ENCODE data around the gene CST9.

The CST9 gene

GRCh38 chr20:23605867-23606651 is at the start of gene CST9:
TSS of gene CST9 (minus strand) at chr20:23605917. CDS start at chr20:23605864, 53 bp downstream.
- no peak for FAIRE-seq

- FAIRE-seq, result no peak
Observed at GRCh38 chr20:23654717-23655116, 49.0 kb upstream of the CST9 start.

- FAIRE-seq, result no peak
Observed at GRCh38 chr20:23654000-23654399, 48.3 kb upstream of the CST9 start.

GRCh38 chr20:23653400-23653938 is 47.8 kb upstream of the CST9 start:
- FAIRE-seq, result no peak

- FAIRE-seq, result no peak
Observed at GRCh38 chr20:23652926-23653325, 47.2 kb upstream of the CST9 start.

- no peak for FAIRE-seq
Observed at GRCh38 chr20:23652371-23652770, 46.7 kb upstream of the CST9 start.

- no peak for FAIRE-seq
Observed at GRCh38 chr20:23651117-23651516, 45.4 kb upstream of the CST9 start.

- no peak for FAIRE-seq
Observed at GRCh38 chr20:23649830-23650417, 44.2 kb upstream of the CST9 start.

GRCh38 chr20:23649242-23649641 is 43.5 kb upstream of the CST9 start:
- FAIRE-seq, result no peak

- FAIRE-seq, result no peak
Observed at GRCh38 chr20:23647346-23647745, 41.6 kb upstream of the CST9 start.

GRCh38 chr20:23646106-23646873 is 40.6 kb upstream of the CST9 start:
- FAIRE-seq, result no peak

GRCh38 chr20:23645575-23645974 is 39.9 kb upstream of the CST9 start:
- FAIRE-seq, result no peak

- no peak for FAIRE-seq
Observed at GRCh38 chr20:23644164-23644563, 38.4 kb upstream of the CST9 start.

GRCh38 chr20:23643659-23644058 is 37.9 kb upstream of the CST9 start:
- no peak for FAIRE-seq

GRCh38 chr20:23641936-23642751 is 36.4 kb upstream of the CST9 start:
- no peak for FAIRE-seq

GRCh38 chr20:23640671-23641667 is 35.3 kb upstream of the CST9 start:
- no peak for FAIRE-seq

GRCh38 chr20:23640018-23640601 is 34.4 kb upstream of the CST9 start:
- no peak for FAIRE-seq

- no peak for FAIRE-seq
Observed at GRCh38 chr20:23639490-23639958, 33.8 kb upstream of the CST9 start.

GRCh38 chr20:23638309-23638708 is 32.6 kb upstream of the CST9 start:
- FAIRE-seq, result no peak

GRCh38 chr20:23637282-23638221 is 31.8 kb upstream of the CST9 start, which contains the start of gene CST3:
TSS of gene CST3 (minus strand) at chr20:23637955. CDS start at chr20:23637862, 93 bp downstream.
- FAIRE-seq, result no peak
